ENCODE measurements around the gene IPPK. TPM values are rescaled to one million over a fixed set of nuclear protein-coding genes. Genes with fewer than 3 reads are reported as not detected.

Gene IPPK
- total and polyA plus RNA-seq, 2 of the 4 experiments (the other 2 are of a cell fraction), result 25.1 to 26.8 TPM

DNA sequence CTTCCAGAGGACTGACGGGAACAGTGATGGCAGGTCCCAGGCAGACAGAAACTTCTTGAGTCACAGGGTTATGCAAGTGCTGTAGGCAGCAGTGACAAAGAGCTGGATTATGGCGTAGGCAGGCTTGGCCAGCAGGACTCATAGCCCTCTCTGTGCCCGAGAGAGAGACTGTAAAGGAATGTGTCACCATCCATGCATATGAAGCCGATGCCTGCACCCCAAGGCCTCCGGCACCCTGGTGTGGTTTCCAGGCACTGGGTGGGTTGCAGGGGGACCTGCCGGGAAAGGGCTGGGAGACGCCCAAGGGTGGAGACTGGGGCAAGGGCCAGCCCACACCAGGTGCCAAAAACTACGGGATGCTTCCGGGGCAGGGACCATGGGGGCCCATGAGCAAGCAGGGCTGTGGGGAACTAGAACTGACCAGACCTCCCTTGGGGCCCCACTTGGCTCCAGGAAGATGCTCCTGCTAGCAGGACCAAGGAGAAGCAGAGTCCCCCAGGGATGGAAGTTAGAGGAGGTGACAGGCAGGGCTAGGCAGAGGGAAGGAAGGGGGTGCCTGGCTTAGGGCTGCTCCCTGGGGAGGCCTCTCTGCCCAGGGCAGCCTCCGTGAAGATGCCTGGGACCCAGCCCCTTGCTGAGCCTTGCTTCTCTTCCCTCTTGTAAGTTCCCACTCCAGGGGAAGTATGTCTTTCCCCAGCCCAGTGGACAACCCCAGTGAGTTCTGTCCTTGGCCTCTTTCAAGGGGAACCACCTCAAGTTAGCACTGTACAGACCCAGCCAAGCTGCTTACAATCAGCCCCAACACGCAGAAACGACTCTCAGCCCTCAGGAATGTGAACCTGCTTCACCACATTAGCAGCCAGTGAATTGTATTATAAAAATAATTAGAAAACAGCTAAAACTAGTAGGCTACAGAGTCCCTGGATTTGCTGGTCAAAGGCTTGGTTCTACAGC is 10.5 kb upstream of the IPPK start:
- Histone ChIP-seq H3K9me3 (ENCODE audit: control insufficient read depth, insufficient read depth, low read length) (no peaks in the 10 kb centered on the region), H2BK120ac (ENCODE audit: low read depth, low read length) (no peak overlapping the region), H4K20me1 (ENCODE audit: insufficient read depth, low read length) (no peaks in the 10 kb centered on the region), H2BK15ac (ENCODE audit: low read depth, low read length) (no peak overlapping the region), H3K4ac (ENCODE audit: low read depth, low read length) (no peak overlapping the region), H4K8ac (ENCODE audit: low read depth in 2 of 2, low read length in 2 of 2) (no peak overlapping the region), H3K27ac (ENCODE audit: insufficient read depth, low read length) (no peak overlapping the region), H3K9ac (ENCODE audit: low read depth, low read length) (no peak overlapping the region), H4K5ac (ENCODE audit: low read depth, low read length) (no peak overlapping the region), H2BK5ac (ENCODE audit: low read depth, low read length, poor library complexity, severe bottlenecking) (no peak overlapping the region), H4K91ac (ENCODE audit: insufficient read depth, low read depth, low read length) (no peak overlapping the region), H2AK5ac (ENCODE audit: low read depth, low read length) (no peak overlapping the region), H3K27me3 (ENCODE audit: control insufficient read depth, insufficient read depth, low read length) (no peaks in the 10 kb centered on the region), H3K14ac (replicated peaks; ENCODE audit: low read depth, low read length) (no peak overlapping the region), H2AK9ac (replicated peaks; ENCODE audit: low read depth, low read length, poor library complexity) (no peak overlapping the region), H3K4me3 (ENCODE audit: insufficient read depth, low read depth, low read length) (no peak overlapping the region), H3K4me2 (ENCODE audit: low read depth, low read length) (no peak overlapping the region), H3K18ac (ENCODE audit: low read depth, low read length) (no peak overlapping the region), H3K36me3 (ENCODE audit: control insufficient read depth, insufficient read depth, low read length) (no peaks in the 10 kb centered on the region), H3K4me1 (ENCODE audit: control insufficient read depth, insufficient read depth, low read length) (peaks cover 2% of the 10 kb centered on the region; the same call in 1 of the 2 replicates), H2AFZ (replicated peaks; ENCODE audit: low read length, poor library complexity) (peak overlapping the region; percentile 23), H3K56ac (ENCODE audit: extremely low read depth, insufficient read depth, low read length) (no peak overlapping the region), H3K79me1 (ENCODE audit: low read depth in 1 of 2, low read length in 2 of 2) (no peaks in the 10 kb centered on the region), H3K9me1 (ENCODE audit: insufficient read depth, low read length) (peaks cover 3% of the 10 kb centered on the region; the same call in 1 of the 2 replicates), H3K23ac (ENCODE audit: low read depth, low read length) (no peak overlapping the region), H2BK20ac (ENCODE audit: low read depth, low read length) (no peak overlapping the region)
- intact Hi-C loops (cut with micrococcal nuclease) (no loop called here), in situ Hi-C loops (cut with MboI; ENCODE audit: low sequenced_read_pairs) (no loop called here), dilution Hi-C loops (cut with HindIII; ENCODE audit: low sequenced_read_pairs, unreplicated experiment) (no loop called here)
- DNase-seq (peak; percentile 23), ATAC-seq (ENCODE audit: low read depth) (peak; percentile 83)
- 67% methylated on average over 2 of the region's 12 CpGs; no CpG with 5 or more reads in 1 of the 2 experiments for WGBS, 2 experiments (ENCODE audit: extremely low coverage in 2 of 2, insufficient read length in 1 of 2)
- ChIA-PET CTCF (no interaction called here), POLR2A (ENCODE audit: unreplicated experiment) (no interaction called here)
- BruUV-seq (replicated peaks), result no TSS peak
- TF ChIP-seq CEBPB (IDR thresholded peaks at IDR 0.05; ENCODE audit: low read depth, low read length) (peak; percentile 33; the same call in 1 of the 2 replicates), FOS (IDR thresholded peaks at IDR 0.05; ENCODE audit: low read depth, low read length) (no peak)
